NCI-H2171 (cell line): ENCODE results near the gene SCT.

ENCODE experiments used
- DNase-seq: peaks from one replicate; lab custom pipeline; 2025; lab: John Stamatoyannopoulos, UW

Gene SCT

GRCh38 chr11:584287-584686 is 42.7 kb downstream of the SCT start:
- DNase-seq, result no peak

- DNase-seq, result no peak
Observed at GRCh38 chr11:581752-582151, 45.2 kb downstream of the SCT start.

GRCh38 chr11:581342-581741 is 45.6 kb downstream of the SCT start:
- no peak for DNase-seq

GRCh38 chr11:579830-580601 is 47.0 kb downstream of the SCT start:
- no peak for DNase-seq

GRCh38 chr11:578276-579035 is 48.5 kb downstream of the SCT start:
- DNase-seq, result no peak

GRCh38 chr11:577611-577894 is 49.4 kb downstream of the SCT start:
- DNase-seq, result no peak

GRCh38 chr11:576811-577610 is 50.0 kb downstream of the SCT start:
- DNase-seq, result no peak
